ENCODE results near the gene TMEM116. TPM values are rescaled to one million over a fixed set of nuclear protein-coding genes. Genes with fewer than 3 reads are reported as not detected.
"Not testable (repeated sequence)": the region's sequence is repeated elsewhere in the genome, so short reads cannot be mapped to it uniquely, and the experiment has no call there.

Gene TMEM116
- total RNA-seq, result 10.9 and 11.4 TPM in 2 replicates
- polyA plus RNA-seq (2012), result 12.9 TPM

GRCh38 chr12:112012775-112013600 is at the start of gene TMEM116, which contains the start of gene ERP29:
TMEM116 (minus strand) TSS chr12:112013165; CDS start chr12:112005270, 7,895 bp downstream.
ERP29 (plus strand) TSS chr12:112013426; CDS start chr12:112013466, 40 bp downstream.
- peak; percentile 99 for DNase-seq (ENCODE audit: low read depth)

DNA sequence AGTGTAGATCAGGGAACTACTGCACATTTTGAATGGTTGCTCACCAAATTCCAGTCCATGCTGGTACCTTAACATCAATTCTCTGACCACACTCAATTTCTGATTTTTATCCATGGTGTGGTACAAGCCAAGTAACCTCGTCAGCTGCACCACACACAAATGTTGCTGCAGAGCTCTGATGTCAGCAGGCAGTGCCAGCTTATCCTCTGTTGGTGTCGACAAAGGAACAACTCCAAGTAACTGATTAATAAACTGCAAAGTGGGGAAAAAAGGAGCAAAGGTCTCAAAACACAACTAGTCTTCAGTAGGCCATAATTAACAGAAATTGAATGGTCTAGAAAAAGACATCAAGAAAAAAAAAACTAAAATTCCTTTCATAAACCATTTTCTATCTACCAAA is 48.2 kb upstream of the TMEM116 start:
- DNase-seq (ENCODE audit: low read depth), result no peak

DNA sequence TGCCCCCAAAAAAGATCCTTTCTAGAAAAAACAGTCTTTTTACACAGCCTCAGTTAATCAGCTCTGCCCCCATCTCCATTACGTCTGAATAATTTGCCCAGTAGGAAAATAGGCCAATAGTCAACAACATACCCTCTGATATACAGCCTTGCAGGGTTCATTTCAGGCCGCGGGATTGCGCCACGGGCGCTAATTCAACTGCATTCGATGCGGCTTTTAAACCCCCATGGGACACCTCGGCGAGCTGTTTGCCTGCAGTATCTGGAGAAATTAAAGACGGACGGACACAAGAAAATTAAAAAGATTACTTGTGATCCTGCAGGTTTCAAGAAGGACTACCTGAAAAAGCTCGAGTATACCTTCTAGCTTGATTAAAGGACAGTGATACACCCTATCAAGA is 36.4 kb upstream of the TMEM116 start:
- no peak for DNase-seq (ENCODE audit: low read depth)

- no peak for DNase-seq (ENCODE audit: low read depth)
These were observed 33.0 kb upstream of the TMEM116 start for GRCh38 chr12:112046003-112046402.

- DNase-seq (ENCODE audit: low read depth), result not testable (repeated sequence)
These were observed 23.6 kb upstream of the TMEM116 start for GRCh38 chr12:112036614-112037013.

GRCh38 chr12:112035219-112035785 is 22.3 kb upstream of the TMEM116 start:
- no peak for DNase-seq (ENCODE audit: low read depth)

GRCh38 chr12:112032292-112032691 is 19.3 kb upstream of the TMEM116 start:
- no peak for DNase-seq (ENCODE audit: low read depth)

- no peak for DNase-seq (ENCODE audit: low read depth)
These were observed 18.5 kb upstream of the TMEM116 start for GRCh38 chr12:112031472-112031871.

- DNase-seq (ENCODE audit: low read depth), result no peak
These were observed 16.3 kb upstream of the TMEM116 start for GRCh38 chr12:112029301-112029700.

DNA sequence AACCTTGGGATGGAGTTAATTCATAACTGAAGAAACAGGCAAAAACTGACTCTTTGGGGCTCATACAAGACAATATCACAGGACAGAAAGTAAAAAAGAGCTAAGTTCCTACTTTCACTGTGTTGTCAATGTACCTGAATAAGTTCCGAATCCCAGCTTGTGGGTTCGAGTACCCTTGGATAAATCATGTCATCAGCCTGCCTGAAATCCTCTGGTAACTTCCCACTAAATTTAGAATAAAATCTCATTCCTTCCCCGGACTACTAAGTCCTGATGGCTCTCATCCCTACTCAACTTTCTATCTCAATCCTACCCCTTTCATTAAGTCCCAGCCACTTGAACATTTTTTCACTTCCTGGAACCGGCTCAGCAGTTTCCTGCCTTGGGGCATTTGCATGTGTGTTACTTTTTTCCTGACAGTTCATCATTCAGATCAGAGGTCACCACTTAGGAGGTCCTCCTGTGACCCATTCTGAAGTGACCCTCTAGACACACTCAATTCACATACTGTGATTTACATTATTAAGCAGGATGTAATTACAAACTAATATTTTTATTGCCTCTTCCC is 12.9 kb upstream of the TMEM116 start:
- no peak for DNase-seq (ENCODE audit: low read depth)

DNA sequence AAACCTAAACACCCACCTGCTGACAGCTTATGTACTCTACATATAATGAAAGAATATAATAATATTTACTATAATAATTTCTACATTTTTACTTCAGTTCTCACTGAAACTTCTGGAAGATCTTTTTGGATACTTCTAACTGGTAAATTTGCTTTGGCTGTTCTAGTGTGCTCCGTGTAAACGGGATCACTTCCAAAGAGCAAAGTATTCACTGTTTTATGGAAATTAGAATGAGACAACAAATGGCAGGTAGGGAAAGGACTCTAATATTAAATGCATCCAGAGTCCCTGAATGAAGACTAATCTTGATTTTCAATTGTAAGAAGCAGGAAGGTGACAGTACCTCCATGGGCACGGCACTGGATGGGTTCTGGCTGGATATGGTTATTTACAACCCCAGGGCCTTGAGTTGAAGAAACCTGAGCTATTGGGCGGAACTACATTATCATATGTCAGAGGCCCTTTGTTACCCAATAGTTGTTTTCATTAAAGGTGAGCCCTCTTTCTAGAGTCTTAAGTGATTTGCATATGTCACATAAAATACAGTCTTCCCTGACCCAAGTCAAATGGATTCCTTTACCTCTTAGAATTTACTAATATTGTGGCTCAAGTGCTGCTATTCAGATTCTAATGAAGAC is 10.9 kb upstream of the TMEM116 start:
- DNase-seq (ENCODE audit: low read depth), result no peak

- no peak for DNase-seq (ENCODE audit: low read depth)
These were observed 9.5 kb upstream of the TMEM116 start for GRCh38 chr12:112022241-112023016.

DNA sequence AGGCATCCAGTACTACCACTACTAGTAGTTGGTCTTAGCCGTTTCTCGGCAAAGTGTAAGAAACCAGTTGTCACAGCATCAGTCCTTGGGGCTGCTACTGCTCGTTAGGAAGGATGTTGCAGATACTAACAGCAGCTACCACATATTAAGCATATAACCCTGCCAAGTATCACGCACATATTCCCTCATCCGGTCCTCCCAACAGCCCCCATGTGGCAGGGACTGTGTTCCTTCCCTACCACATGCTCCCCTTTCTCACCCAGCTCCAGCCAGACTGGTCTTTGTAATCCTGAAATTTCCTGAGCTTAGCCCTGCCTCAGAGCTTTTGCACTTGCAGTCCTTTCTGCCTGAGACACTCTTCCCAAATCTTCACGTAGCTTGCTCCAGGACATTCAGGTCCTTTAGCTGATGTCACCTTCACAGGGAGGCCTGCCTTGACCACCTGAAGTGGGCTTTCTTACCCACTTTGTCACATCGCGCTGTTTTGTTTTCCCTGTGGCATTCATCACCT is 8.0 kb upstream of the TMEM116 start:
- DNase-seq (ENCODE audit: low read depth), result no peak

GRCh38 chr12:112018571-112019237 is 5.7 kb upstream of the TMEM116 start:
- DNase-seq (ENCODE audit: low read depth), result no peak

DNA sequence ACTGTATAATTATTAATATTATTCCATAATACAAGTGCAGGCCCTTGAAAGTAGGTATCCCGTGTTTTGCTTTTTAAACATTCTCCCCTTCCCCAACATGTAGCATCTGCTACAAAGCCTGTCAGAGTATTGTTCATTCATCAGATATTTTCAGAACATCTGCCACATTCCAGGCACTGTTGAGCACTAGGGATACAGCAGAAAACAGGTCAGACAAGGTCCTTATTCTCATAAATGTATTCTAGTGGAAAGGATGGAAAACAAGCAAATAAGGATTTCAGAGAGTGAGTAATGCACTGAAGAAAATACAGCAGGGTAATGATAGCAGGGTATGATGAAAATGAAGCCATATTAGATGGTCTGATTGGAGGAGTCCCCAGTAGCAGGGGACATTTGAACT is 4.1 kb upstream of the TMEM116 start:
- no peak for DNase-seq (ENCODE audit: low read depth)

DNA sequence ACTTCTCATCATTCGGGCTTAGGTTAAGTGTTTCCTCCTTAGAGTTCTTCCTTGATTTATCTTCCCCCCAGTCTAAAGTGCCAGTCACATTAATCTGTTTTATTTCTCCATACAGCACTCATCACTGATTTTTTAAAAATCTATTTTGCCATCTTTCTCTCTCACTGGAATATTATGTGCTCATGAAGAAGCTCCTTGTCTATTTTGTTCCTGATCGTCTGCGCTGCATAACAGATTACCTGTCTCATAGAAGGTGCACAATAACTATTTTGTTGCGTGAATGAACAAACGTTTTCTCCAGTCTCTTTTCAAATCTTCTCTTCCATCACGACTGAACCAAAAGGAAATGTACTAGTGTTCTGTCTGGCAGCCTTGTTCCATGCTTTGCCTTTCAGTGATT is 3.0 kb upstream of the TMEM116 start:
- DNase-seq (ENCODE audit: low read depth), result no peak

GRCh38 chr12:112013601-112014402 is 837 bp upstream of the TMEM116 start:
- peak; percentile 52 for DNase-seq (ENCODE audit: low read depth)

- DNase-seq (ENCODE audit: low read depth), result no peak
These were observed 1.3 kb downstream of the TMEM116 start for GRCh38 chr12:112011685-112012084.

All from myocyte (in vitro differentiated cells).